ENCODE results near the gene KCNQ1. TPM values are rescaled to one million over a fixed set of nuclear protein-coding genes. Genes with fewer than 3 reads are reported as not detected.
"Not testable (repeated sequence)": the region's sequence is repeated elsewhere in the genome, so short reads cannot be mapped to it uniquely, and the experiment has no call there.

KCNQ1 gene
- total RNA-seq, 1 experiment from 2014 or later, result 1.0 TPM

GRCh38 chr11:2488004-2488403 lies 43.2 kb downstream of the KCNQ1 start:
- Mint-ChIP-seq H3K36me3 (ENCODE audit: insufficient read depth, unreplicated experiment) (no peaks in the 10 kb centered on the region), H3K27me3 (ENCODE audit: insufficient read depth, unreplicated experiment) (peaks cover 12% of the 10 kb centered on the region), H3K4me1 (ENCODE audit: low read depth, unreplicated experiment) (no peaks in the 10 kb centered on the region), H3K9me3 (ENCODE audit: unreplicated experiment) (peaks cover 25% of the 10 kb centered on the region), H3K4me3 (ENCODE audit: unreplicated experiment) (no peak overlapping the region), H3K27ac (ENCODE audit: unreplicated experiment) (no peak overlapping the region)
- Histone ChIP-seq H3K9me3 (peaks cover 25% of the 10 kb centered on the region), H3K4me1 (no peaks in the 10 kb centered on the region), H3K36me3 (ENCODE audit: control insufficient read depth, insufficient read depth, low read length) (no peaks in the 10 kb centered on the region), H3K4me3 (ENCODE audit: low read depth, low read length) (no peak overlapping the region), H3K27me3 (replicated peaks; ENCODE audit: control insufficient read depth, insufficient read depth, low read length) (no peaks in the 10 kb centered on the region)
- TF ChIP-seq, protein P1, sequence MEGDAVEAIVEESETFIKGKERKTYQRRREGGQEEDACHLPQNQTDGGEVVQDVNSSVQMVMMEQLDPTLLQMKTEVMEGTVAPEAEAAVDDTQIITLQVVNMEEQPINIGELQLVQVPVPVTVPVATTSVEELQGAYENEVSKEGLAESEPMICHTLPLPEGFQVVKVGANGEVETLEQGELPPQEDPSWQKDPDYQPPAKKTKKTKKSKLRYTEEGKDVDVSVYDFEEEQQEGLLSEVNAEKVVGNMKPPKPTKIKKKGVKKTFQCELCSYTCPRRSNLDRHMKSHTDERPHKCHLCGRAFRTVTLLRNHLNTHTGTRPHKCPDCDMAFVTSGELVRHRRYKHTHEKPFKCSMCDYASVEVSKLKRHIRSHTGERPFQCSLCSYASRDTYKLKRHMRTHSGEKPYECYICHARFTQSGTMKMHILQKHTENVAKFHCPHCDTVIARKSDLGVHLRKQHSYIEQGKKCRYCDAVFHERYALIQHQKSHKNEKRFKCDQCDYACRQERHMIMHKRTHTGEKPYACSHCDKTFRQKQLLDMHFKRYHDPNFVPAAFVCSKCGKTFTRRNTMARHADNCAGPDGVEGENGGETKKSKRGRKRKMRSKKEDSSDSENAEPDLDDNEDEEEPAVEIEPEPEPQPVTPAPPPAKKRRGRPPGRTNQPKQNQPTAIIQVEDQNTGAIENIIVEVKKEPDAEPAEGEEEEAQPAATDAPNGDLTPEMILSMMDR (IDR thresholded peaks at IDR 0.05; ENCODE audit: insufficient read depth in 1 of 2, low read depth in 1 of 2, low read length in 1 of 2, severe bottlenecking in 1 of 2, unreplicated experiment in 1 of 2), result no peak
- intact Hi-C loops (cut with micrococcal nuclease; ENCODE audit: unreplicated experiment), result no loop called here
- ChIA-PET POLR2A (no interaction called here), CTCF (no interaction called here)
- BruUV-seq (replicated peaks), result no TSS peak
- no peak for DNase-seq

DNA sequence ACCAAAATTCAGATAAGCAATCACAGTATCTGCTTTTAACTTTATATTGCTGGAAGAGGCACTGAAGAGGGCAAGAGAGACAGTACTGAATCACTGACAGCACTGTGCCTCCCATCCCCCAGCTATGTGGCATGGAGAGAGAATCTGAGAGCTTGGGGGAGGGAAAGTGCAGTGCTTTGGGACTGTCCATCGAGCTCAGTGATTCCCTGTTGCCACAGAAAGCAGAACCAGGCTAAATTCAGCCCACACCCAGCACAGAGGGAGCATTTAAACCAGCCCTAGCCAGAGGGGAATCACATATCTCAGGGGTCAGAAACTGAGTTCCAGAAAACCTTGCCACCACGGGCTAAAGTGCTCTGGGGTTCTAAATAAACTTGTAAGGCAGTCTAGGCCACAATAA lies 44.3 kb downstream of the KCNQ1 start:
- Mint-ChIP-seq H3K27me3 (ENCODE audit: insufficient read depth, unreplicated experiment) (peaks cover 6% of the 10 kb centered on the region), H3K4me1 (ENCODE audit: low read depth, unreplicated experiment) (no peaks in the 10 kb centered on the region), H3K27ac (ENCODE audit: unreplicated experiment) (no peak overlapping the region), H3K36me3 (ENCODE audit: insufficient read depth, unreplicated experiment) (no peaks in the 10 kb centered on the region), H3K4me3 (ENCODE audit: unreplicated experiment) (no peak overlapping the region), H3K9me3 (ENCODE audit: unreplicated experiment) (peaks cover 25% of the 10 kb centered on the region)
- DNase-seq, result no peak
- ChIA-PET CTCF (no interaction called here), POLR2A (no interaction called here)
- Histone ChIP-seq H3K4me3 (ENCODE audit: low read depth, low read length) (no peak overlapping the region), H3K9me3 (peaks cover 25% of the 10 kb centered on the region), H3K27me3 (replicated peaks; ENCODE audit: control insufficient read depth, insufficient read depth, low read length) (no peaks in the 10 kb centered on the region), H3K36me3 (ENCODE audit: control insufficient read depth, insufficient read depth, low read length) (no peaks in the 10 kb centered on the region), H3K4me1 (no peaks in the 10 kb centered on the region)
- no TSS peak for BruUV-seq (replicated peaks)
- TF ChIP-seq, protein P1 (IDR thresholded peaks at IDR 0.05; ENCODE audit: insufficient read depth in 1 of 2, low read depth in 1 of 2, low read length in 1 of 2, severe bottlenecking in 1 of 2, unreplicated experiment in 1 of 2), result no peak
- intact Hi-C loops (cut with micrococcal nuclease; ENCODE audit: unreplicated experiment), result no loop called here

- POLR2A ChIA-PET; H3K4me1 ChIP-seq; H3K27me3 ChIP-seq (replicated peaks; ENCODE audit: control insufficient read depth, insufficient read depth, low read length); H3K4me1 Mint-ChIP-seq (ENCODE audit: low read depth, unreplicated experiment); CTCF ChIA-PET; intact Hi-C loops (cut with micrococcal nuclease; ENCODE audit: unreplicated experiment); BruUV-seq (replicated peaks); DNase-seq; H3K36me3 Mint-ChIP-seq (ENCODE audit: insufficient read depth, unreplicated experiment); H3K4me3 Mint-ChIP-seq (ENCODE audit: unreplicated experiment); H3K36me3 ChIP-seq (ENCODE audit: control insufficient read depth, insufficient read depth, low read length); H3K27ac Mint-ChIP-seq (ENCODE audit: unreplicated experiment); H3K4me3 ChIP-seq (ENCODE audit: low read depth, low read length): not testable (repeated sequence)
- peaks cover 34% of the 10 kb centered on the region for H3K9me3 Mint-ChIP-seq (ENCODE audit: unreplicated experiment)
- peaks cover 16% of the 10 kb centered on the region for H3K9me3 ChIP-seq
- H3K27me3 Mint-ChIP-seq (ENCODE audit: insufficient read depth, unreplicated experiment), result peaks cover 14% of the 10 kb centered on the region
These were observed 53.1 kb downstream of the KCNQ1 start for GRCh38 chr11:2497951-2498350.

GRCh38 chr11:2498750-2499149 lies 53.9 kb downstream of the KCNQ1 start:
- no TSS peak for BruUV-seq (replicated peaks)
- Mint-ChIP-seq H3K4me3 (ENCODE audit: unreplicated experiment) (no peak overlapping the region), H3K36me3 (ENCODE audit: insufficient read depth, unreplicated experiment) (no peaks in the 10 kb centered on the region), H3K9me3 (ENCODE audit: unreplicated experiment) (peaks cover 34% of the 10 kb centered on the region), H3K4me1 (ENCODE audit: low read depth, unreplicated experiment) (no peaks in the 10 kb centered on the region), H3K27ac (ENCODE audit: unreplicated experiment) (no peak overlapping the region), H3K27me3 (ENCODE audit: insufficient read depth, unreplicated experiment) (peaks cover 15% of the 10 kb centered on the region)
- intact Hi-C loops (cut with micrococcal nuclease; ENCODE audit: unreplicated experiment), result no loop called here
- TF ChIP-seq, protein P1 (IDR thresholded peaks at IDR 0.05; ENCODE audit: insufficient read depth in 1 of 2, low read depth in 1 of 2, low read length in 1 of 2, severe bottlenecking in 1 of 2, unreplicated experiment in 1 of 2), result no peak
- Histone ChIP-seq H3K4me3 (ENCODE audit: low read depth, low read length) (no peak overlapping the region), H3K27me3 (replicated peaks; ENCODE audit: control insufficient read depth, insufficient read depth, low read length) (no peaks in the 10 kb centered on the region), H3K9me3 (peaks cover 16% of the 10 kb centered on the region), H3K36me3 (ENCODE audit: control insufficient read depth, insufficient read depth, low read length) (no peaks in the 10 kb centered on the region), H3K4me1 (no peaks in the 10 kb centered on the region)
- no peak for DNase-seq
- POLR2A ChIA-PET, result no interaction called here
- CTCF ChIA-PET, result no interaction called here

All from Caco-2 (cell line).